Fibroblast of peridontal ligament (primary cell): Measurements from ENCODE around the gene CERS4.
"Not testable (repeated sequence)": the region's sequence is repeated elsewhere in the genome, so short reads cannot be mapped to it uniquely, and the experiment has no call there.

ENCODE experiments used
- DNase-seq: peaks from one replicate; pipeline ENCODE4 v3.0.0-alpha.2; 2010; ENCODE audit errors: extremely low read depth

Gene CERS4

DNA sequence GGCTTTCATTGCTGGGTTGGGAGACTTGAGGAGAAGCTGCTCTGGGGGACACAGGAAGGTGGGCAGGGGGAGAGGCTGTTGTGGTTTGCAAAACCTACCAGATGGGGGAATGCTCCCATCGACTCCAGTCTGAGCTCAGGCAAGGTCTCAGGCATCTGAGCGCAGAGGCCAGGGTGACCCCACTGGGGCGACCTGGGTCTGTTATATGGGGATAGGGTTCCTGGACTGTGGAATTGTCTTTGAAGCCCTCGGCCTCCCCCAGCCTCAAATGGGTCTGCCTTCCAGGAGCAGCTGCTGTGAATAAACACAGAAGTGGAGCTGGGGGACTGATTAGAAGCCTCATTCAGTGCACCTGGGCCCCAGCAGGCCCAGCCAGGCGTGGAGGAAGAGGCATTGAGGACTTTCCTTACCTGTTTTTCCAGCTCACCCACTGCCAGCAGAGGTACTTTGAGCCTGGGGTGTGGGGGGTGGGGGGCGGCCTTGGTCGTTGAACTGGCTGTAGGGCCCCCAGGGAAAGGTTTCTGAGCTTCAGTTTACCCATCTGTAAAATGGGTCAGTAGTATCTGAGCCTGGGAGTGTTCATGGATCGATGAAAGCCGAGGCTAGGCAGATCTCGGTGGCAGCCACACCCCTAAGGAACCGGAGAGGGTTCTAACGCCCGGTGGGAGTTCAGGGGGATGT lies 1.4 kb downstream of the CERS4 start:
- no peak for DNase-seq

DNA sequence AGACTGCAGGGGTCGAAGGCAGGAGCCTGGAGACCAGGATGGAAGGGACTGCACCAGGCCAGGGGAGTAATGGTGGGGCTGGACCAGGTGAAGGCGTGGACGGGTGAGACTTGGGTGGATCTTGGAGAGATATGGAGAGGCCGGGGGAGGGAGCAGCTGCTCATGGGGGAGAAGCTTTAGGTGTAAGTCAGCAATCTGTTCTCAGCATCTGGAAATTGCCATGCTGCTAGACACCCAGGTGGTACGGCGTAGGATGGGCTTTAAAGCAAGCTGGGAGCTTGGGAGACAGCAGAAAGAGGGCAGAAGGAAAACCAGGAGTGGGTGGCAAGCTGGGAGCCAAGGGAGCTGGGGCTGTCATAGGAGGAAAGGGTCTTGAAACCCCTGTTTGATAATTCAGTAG lies 3.0 kb downstream of the CERS4 start:
- DNase-seq = no peak

DNA sequence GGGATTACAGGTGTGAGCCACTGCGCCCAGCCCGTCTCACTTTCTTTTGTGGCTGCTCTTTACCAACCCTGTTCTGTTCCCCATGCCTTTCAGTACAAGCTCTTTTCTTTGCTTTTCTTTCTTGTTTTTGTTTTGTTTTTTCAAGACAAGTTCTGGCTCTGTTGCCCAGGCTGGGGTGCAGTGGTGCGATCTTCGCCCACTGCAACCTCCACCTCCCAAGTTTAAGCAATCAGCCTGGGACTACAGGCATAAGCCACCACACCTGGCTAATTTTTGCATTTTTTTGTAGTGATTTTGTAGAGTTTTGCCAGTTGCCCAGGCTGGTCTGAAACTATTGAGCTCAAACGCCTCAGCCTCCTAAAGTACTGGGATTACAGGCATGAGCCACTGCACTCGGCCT lies 3.7 kb downstream of the CERS4 start:
- no peak for DNase-seq

DNA sequence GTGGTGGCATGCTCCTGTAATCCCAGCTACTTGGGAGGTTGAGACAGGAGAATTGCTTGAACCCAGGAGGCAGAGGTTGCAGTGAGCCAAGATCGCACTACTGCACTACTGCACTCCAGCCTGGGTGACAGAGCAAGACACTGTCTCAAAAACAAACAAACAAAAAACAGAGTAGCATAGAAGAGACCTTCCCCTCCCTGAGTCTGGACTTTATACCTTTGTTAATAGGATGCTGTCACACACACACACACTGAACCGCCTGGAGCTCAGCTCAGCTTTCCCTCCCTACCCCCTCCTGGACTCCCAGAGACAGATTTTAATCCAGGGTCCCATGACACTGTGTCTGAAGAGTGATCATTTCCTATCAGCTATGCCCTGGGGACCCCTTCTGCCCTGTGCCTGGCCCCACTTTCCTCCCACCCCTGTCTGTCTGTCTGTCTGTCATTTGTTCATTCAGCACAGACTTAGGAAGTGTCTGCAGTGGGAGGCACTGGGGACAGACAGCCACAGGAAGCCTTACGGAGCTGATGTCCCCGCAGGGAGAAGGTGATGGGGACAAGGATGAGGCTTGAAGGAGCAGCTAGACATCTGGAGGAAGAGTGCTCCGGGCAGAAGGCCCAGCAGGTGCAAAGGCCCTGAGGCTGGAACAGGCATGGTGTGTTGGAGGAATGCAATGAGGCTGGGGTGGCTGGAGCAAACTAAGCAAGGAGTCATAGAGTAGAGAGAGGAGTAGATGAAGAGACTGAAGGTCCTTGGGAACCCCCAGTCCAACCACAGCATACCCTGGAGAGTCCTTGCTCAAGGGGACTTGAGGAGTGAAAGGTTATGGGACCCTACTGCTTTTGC lies 4.9 kb downstream of the CERS4 start:
- DNase-seq = no peak

DNA sequence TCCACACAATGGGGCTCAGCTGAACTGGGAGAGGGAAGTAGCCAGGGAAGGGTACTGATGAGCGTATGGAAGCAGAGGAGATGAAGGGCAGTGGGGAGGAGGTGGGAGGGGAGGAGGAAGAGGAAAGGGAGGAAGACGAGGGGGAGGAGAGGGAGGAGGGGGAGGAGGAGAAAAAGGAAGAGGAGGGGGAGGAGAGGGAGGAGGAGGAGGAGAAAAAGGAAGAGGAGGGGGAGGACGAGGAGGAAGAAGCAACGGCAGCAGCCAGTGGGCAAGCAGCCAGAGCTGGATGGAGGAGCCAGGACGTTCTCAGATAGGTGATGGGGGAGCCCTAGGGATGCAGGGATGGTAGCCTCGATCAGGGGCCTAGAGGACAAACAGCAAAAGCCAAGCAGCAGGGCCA lies 5.6 kb downstream of the CERS4 start:
- no peak for DNase-seq

DNA sequence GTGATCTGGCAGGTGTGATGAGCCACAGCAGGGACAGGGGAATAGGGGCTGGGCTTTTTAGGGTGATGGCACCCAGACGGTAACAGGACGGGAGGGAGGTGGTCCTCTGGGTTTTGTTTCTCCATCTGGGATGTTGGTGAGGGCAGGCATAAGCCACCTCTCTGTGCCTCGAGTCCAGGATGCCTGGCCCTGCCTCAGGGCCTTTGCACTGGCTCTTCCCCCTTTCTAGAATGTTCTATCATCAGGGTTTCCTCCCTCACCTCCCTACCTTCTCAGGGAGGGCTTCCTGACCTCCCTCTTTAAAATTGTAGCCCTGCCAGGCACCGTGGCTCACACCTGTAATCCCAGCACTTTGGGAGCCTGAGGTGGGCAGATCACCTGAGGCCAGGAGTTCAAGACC lies 6.6 kb downstream of the CERS4 start:
- DNase-seq = no peak

DNA sequence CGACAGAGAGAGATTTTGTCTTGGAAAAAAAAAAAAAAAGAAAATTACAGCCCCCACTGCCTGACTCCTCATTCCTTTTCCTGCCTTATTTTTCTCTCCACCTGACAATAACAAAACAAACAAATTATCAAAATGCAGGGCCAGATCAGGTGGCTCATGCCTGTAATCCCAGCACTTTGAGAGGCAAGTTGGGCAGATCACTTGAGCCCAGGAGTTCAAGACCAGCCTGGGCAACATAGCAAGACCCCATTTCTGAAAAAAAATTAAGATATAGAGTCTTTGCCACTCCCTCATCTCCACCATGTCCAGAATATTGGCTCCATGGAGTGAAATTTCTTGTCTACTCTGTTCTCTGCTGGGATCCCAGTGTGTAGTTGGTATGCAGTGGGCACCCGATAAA lies 7.2 kb downstream of the CERS4 start:
- DNase-seq = no peak

DNA sequence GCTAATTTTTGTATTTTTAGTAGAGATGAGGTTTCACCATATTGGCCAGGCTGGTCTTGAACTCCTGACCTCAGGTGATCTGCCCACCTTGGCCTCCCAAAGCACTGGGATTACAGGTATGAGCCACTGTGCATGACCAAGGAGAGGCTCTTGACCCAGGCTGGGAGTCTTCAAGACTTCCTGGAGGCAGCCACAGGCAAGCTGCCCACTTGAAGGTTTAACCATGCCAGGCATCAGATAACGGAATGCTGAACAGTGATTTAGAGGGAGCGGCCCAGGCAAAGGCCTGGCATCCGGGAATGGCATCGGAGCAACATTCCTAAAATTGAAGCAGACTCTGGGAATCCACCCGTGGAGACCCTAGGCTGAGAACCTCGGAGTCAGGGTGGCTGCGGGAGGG lies 9.0 kb downstream of the CERS4 start:
- DNase-seq = not testable (repeated sequence)

DNA sequence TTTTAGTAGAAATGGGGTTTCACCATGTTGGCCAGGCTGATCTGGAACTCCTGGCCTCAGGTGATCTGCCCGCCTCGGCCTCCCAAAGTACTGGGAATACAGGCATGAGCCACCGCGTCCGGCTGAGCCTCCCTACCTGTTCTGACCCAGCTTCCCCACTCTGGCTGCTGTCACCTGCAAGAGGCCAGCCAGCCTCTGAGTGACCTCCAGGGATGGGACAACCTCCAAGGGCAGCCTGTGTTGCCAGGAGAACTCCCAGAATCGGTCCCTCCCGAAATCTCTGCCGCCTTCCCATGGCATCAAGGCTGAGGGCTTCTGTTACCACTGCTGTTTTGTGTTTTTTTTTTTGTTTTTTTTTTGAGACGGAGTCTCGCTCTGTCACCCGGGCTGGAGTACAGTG lies 11.3 kb downstream of the CERS4 start:
- no peak for DNase-seq

DNA sequence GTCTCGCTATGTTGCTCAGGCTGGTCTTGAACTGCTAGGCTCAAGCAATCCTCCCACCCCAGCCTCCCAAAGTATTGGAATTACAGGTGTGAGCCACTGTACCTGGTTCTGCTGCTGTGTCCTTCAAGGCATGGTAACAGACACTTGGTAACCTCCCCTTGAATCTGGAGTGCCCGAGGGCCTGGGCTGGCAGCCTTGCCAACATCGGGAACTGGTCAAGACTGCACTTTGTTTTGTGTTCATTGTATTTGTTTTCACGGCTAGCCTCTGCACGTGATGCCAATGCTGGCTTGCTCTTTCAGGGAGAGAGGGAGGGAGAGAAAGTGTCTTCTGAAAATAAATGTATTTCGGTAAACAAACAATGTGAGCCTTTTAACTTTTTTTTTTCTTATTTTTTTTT lies 12.0 kb downstream of the CERS4 start:
- no peak for DNase-seq

DNA sequence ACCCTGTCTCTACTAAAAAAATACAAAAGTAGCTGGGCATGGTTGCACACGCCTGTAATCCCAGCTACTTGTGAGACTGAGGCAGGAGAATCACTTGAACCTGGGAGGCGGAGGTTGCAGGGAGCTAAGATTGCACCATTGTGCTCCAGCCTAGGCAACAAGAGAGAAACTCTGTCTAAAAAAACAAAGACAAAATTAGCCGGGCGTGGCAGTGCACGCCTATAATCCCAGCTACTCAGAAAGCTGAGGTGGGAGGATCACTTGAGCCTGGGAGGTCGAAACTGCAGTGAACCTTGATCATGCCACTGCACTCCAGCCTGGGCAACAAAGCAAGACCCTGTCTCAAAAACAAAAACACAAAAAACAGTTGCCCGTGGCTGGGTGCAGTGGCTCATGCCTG lies 14.3 kb downstream of the CERS4 start:
- DNase-seq = not testable (repeated sequence)

DNA sequence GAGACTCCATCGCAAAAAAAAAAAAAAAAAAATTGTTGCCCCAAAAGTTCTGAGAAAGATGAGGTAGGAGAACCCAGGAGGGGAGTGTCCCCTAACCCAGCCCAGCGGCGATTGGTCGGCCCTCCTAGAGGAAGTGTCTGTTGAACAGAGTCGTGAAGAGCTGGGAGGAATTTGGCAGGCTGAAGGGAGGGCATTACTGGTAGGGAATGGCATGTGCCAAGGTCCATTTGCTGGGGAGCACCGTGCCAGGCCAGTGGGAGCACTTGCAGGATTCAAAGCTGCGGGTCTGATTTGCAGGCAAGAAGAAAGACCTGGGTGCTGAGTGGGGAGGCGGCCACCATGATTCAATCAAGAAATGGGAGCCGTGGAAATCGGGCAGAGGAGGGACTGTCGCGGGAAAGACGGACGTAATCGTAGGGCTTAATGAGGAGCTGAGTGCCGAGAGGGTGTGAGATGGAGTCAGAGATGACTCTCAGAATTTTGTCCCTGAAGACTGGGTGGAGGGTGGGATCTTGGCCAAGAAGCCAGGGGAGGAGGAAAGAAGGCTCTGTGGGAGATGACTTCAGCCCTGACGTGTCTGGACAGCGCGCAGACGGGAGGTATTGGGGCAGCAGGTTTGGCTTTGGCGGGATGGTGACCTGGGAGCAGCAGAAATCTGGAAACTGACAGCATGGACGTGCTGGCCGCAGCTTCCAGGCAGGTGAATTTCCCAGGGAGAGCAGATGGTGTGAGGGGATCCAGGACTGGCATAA lies 15.4 kb downstream of the CERS4 start:
- no peak for DNase-seq

DNA sequence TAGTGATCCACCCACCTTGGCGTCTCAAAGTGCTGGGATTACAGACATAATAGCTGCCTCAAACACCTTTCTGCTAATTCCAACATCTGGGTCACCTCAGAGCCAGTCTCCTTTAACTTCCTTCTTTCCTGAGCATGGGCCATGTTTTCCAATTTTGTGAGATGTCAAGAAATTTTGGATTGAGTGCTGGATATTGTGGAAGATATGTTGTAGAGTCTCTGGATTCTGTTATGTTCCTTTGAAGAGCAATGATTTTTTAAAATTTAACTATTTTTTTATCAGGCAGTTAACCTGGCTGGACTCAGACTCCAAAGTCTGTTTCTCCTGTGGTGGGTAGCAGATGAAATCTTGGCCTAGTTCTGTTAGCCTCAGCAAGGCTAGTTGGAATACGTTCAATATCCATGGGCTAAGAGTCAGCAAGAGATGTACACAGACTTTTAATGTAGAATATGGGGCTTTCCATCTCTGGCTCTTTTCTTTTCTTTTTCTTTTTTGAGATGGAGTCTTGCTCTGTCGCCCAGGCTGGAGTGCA lies 22.0 kb downstream of the CERS4 start:
- DNase-seq = no peak

DNA sequence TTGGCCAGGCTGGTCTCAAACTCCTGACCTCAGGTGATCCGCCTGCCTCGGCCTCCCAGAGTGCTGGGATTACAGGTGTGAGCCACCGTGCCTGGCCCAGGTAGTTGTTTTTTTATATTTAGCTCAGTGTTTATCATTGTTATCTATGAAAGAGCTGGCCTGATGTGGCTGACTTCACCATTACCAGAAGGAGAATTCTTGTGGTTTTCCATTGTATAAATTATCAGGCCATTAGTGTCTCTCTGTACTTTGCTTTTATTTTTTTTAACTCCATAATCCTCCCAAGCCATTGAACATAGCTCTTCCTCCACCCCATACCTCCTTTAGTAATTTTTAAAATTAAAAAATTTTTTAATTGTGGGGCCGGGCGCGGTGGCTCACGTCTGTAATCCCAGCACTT lies 24.2 kb downstream of the CERS4 start:
- DNase-seq = no peak

DNA sequence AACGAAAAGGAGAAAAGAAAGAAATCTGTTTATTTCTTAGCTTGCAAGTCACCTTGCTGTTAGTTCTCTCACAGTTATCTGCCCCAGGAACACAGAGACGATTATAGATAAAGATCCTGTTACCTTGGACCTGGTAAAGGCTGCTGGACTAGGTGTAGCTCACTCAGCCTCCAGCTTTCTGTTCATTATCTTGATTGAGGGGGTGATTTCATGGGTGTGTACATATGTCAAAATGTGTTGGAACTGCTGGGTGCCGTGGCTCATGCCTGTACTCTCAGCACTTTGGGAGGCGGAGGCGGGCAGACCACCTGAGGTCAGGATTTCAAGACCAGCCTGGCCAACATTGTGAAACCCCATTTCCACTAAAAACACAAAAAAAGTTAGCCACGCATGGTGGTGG lies 27.9 kb downstream of the CERS4 start:
- DNase-seq = no peak

DNA sequence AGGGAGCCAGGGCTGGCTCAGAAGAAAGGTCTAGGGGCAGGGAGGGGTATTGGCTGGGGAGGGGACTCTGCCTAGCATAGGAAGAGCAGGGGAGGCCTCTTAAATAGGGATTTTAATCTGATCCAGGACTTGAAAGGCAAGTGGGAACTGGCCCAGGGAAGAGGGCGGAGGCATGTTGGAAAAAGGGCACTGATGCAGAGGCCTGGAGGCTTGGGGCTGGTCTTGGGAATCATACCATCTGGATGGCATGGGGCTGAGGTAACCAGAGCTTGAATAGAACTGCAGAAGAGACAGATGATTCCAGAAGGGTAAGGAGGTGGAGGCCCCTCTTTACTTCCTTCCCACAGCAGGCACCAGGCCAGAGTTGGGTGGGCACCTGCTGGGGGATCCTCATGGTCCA lies 29.1 kb downstream of the CERS4 start:
- DNase-seq = peak; percentile 11

DNA sequence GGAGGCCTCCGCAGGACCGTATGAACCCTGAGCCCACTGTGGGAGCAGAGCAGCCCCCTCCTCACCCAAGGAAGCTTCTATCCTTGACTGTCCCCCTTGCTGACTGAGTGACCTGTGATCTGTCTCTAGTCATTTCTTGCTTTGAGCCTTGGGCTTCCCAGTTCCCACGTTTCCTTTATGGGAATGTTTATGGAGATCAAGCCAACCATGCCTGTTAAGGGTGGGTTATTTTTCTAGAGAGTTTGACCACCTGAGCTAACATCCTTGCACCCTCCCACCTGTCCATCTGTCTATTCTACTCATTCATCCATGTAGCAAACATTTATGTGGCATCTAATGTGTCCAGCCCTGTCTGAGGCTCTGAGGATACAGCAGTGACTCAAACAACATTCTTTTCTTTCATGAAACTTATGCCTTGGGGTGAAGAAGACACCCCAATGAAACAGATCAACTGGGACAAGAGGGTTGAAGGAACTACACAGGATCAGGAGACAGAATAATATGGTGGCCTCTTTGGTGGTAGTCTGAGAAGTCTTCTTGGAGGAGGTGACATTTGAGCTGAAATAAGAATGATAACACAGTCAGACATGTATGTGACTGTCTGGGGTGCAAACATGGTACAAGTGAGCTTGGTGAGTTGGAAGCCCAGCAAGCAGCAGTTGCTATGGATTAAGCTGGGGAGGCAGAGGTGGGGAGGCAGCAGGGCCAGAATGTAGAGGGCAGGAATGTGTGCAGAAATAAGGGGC lies 30.5 kb downstream of the CERS4 start:
- no peak for DNase-seq

DNA sequence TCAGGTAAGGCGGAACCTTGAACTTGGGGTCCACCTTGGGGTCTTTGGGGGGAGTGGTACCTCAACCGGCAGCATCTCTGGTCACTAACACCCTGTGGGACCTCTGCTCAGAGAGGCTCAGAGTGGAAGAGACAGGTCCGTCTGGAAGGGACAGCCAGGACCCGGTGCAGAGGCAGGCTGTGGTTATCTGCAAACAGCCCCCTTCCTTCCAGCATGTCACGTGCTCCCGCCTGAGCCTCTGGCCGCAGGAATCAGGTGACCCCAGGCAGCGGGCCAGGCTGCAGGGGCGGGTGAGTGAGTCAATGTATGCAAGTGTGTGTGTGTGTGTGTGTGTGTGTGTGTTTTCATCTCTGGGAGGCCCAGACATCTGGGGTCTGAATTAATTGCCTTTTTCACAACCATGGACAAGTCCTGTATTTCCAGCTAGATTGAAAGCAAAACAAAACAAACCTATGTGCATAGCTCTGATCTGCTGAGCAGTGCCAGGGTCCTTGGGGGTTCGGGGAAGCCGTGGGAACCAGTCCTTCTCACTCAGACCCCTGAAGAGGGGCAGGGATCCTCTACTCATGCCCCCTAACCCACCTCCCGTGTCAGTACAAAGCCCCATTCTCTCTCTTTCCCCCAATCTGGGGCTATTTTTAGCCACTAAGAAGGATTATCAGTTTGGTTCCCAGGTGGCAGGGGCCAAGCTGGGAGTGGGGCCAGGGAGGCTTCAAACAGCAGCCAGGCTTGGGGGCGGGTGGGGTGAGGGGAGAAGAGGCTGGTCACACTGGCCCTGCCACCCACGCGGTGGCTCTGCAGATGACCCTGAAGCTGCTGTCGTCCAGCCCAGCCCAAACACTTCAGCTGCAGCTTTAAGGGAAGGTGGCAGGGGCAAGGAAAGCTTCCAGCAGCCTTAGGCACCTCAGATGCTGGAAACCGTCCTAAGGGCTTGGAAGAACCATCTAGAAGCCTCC lies 31.4 kb downstream of the CERS4 start:
- peak; percentile 78 for DNase-seq

DNA sequence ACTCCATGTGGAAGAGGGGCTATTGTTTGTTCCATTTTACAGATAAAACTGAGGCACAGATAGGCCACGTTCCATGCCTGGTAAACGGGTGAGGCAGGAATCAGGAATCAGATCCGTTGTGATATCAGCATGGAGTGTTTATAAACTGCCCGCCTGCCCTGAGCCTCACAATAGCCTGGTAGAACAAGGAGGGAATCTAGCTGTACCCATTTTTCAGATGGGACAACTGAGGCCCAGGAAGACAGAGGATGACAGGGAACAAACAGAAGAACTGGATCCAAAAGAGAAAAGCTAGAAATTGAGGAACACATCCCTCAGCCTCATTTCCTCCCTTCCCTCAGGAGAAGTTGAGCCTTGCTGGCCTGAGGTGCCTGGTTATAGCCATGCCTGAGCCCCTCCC lies 32.5 kb downstream of the CERS4 start:
- DNase-seq = no peak

DNA sequence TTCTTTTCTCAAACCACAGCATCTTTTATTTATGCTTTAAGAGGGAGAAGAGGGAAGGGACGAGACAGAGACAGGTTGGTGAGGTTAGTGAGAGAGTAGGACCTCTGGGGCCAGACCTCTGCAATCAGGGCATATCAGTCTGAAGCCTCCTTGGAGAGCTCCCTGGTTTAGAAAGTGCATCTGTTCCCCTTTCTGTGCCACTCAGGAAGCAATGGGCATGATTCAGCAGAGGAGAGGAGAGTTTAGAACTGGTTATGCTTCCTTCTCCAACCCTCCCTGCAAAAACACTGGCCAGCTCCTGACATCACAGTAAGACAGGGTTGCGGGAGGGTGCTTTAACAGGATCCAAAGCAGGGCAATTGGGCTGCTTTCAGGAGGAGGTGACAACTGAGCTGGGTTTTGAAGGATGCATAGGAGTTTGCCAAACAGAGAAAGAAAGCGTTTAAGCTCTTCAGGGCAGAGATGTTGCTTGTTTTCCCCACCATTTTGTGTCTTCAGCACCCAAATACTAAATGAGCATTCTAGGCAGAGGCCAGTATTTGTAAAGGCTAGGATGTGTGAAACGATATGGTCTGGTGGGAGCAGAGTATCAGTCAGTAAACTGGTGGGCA lies 33.1 kb downstream of the CERS4 start:
- no peak for DNase-seq
